ENCODE results near the gene TMEM169. TPM values are rescaled to one million over a fixed set of nuclear protein-coding genes. Genes with fewer than 3 reads are reported as not detected.

The TMEM169 gene
- total and polyA plus RNA-seq, 2 of the 13 experiments (the other 11 are each of a cell fraction or from before 2014, with no cell fraction given), result 1.5 to 4.5 TPM

DNA sequence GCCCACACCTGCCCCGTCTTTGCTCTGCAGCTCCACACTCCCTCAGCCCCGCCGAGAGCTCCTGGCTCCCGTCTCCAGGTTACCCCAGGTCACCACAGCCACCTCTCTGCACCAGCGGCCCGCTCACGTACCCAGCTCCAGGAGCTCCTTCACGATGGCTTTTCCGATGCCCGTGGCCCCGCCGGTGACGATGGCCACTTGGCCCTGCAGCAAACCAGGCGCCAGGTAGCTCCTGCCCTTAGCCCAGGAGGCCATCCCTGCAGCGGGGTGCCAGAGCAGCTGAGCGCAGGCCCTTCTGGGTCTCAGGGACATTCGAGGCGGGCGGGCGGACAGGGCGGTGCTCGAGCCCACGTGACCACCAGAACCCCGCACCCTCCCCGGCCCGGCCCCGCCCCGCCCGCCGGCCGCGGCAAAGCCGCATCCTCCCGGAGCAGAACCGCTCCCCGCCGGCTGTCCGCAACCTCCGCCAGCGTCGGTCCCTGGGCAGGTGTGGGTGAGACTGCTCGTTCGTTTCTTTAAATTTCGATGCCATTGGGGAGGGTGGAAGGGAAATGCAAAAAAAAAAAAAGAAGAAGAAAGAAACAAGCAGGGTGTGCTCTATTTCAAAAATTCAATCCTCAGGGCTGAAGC is at the start of gene TMEM169, which contains the start of gene PECR (continued):
- TF ChIP-seq NR2F2 (IDR thresholded peaks at IDR 0.05; ENCODE audit: borderline replicate concordance, low read depth) (no peak; the same call in 1 of the 2 replicates), TEAD3 (CRISPR knock-in tag; optimal IDR thresholded peaks at IDR 0.05; ENCODE audit: borderline replicate concordance) (peak; percentile 84), ZMYM2 (CRISPR knock-in tag; IDR thresholded peaks at IDR 0.05) (peak; percentile 73; the same call in 1 of the 2 replicates), GATAD1 (CRISPR knock-in tag; IDR thresholded peaks at IDR 0.05) (peak; percentile 81), ZNF567 (CRISPR knock-in tag; IDR thresholded peaks at IDR 0.05; ENCODE audit: borderline replicate concordance) (peak; percentile 95), SALL2 (CRISPR knock-in tag; IDR thresholded peaks at IDR 0.05) (peak; percentile 53; the same call in 1 of the 2 replicates), HOXD1 (CRISPR knock-in tag; IDR thresholded peaks at IDR 0.05) (peak; percentile 85; the same call in 1 of the 2 replicates), ZNF670 (CRISPR knock-in tag; IDR thresholded peaks at IDR 0.05; ENCODE audit: borderline replicate concordance) (peak; percentile 95), ZNF510 (CRISPR knock-in tag; IDR thresholded peaks at IDR 0.05; ENCODE audit: low read depth) (no peak), TAF1 (CRISPR knock-in tag; IDR thresholded peaks at IDR 0.05) (peak; percentile 98), SMARCC2 (IDR thresholded peaks at IDR 0.05) (no peak), RBM22 (optimal IDR thresholded peaks at IDR 0.05; ENCODE audit: low read length) (peak; percentile 51), CC2D1A (CRISPR knock-in tag; IDR thresholded peaks at IDR 0.05) (no peak), AKAP8 (CRISPR knock-in tag; IDR thresholded peaks at IDR 0.05) (peak; percentile 61; the same call in 1 of the 2 replicates), TBP (CRISPR knock-in tag; IDR thresholded peaks at IDR 0.05) (no peak), POLR2A (IDR thresholded peaks at IDR 0.05; ENCODE audit: insufficient read depth in 1 of 2, low read depth in 2 of 2, low read length in 2 of 2) (peak; percentile 93 to 100), ZFP36 (IDR thresholded peaks at IDR 0.05; ENCODE audit: borderline replicate concordance, low read depth, low read length, partially characterized antibody) (no peak), ZFP41 (CRISPR knock-in tag; IDR thresholded peaks at IDR 0.05; ENCODE audit: borderline replicate concordance) (peak; percentile 63; the same call in 1 of the 2 replicates)
- TF ChIP-seq, protein P1, sequence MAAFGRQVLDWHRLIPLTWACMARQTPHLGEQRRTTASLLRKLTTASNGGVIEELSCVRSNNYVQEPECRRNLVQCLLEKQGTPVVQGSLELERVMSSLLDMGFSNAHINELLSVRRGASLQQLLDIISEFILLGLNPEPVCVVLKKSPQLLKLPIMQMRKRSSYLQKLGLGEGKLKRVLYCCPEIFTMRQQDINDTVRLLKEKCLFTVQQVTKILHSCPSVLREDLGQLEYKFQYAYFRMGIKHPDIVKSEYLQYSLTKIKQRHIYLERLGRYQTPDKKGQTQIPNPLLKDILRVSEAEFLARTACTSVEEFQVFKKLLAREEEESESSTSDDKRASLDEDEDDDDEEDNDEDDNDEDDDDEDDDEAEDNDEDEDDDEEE (CRISPR knock-in tag; IDR thresholded peaks at IDR 0.05), result peak; percentile 99
- TF ChIP-seq, protein P2, sequence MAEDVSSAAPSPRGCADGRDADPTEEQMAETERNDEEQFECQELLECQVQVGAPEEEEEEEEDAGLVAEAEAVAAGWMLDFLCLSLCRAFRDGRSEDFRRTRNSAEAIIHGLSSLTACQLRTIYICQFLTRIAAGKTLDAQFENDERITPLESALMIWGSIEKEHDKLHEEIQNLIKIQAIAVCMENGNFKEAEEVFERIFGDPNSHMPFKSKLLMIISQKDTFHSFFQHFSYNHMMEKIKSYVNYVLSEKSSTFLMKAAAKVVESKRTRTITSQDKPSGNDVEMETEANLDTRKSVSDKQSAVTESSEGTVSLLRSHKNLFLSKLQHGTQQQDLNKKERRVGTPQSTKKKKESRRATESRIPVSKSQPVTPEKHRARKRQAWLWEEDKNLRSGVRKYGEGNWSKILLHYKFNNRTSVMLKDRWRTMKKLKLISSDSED (CRISPR knock-in tag; IDR thresholded peaks at IDR 0.05), result no peak
- TF ChIP-seq, protein P3, sequence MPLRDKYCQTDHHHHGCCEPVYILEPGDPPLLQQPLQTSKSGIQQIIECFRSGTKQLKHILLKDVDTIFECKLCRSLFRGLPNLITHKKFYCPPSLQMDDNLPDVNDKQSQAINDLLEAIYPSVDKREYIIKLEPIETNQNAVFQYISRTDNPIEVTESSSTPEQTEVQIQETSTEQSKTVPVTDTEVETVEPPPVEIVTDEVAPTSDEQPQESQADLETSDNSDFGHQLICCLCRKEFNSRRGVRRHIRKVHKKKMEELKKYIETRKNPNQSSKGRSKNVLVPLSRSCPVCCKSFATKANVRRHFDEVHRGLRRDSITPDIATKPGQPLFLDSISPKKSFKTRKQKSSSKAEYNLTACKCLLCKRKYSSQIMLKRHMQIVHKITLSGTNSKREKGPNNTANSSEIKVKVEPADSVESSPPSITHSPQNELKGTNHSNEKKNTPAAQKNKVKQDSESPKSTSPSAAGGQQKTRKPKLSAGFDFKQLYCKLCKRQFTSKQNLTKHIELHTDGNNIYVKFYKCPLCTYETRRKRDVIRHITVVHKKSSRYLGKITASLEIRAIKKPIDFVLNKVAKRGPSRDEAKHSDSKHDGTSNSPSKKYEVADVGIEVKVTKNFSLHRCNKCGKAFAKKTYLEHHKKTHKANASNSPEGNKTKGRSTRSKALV (CRISPR knock-in tag; IDR thresholded peaks at IDR 0.05), result no peak
- TF ChIP-seq, protein P4, sequence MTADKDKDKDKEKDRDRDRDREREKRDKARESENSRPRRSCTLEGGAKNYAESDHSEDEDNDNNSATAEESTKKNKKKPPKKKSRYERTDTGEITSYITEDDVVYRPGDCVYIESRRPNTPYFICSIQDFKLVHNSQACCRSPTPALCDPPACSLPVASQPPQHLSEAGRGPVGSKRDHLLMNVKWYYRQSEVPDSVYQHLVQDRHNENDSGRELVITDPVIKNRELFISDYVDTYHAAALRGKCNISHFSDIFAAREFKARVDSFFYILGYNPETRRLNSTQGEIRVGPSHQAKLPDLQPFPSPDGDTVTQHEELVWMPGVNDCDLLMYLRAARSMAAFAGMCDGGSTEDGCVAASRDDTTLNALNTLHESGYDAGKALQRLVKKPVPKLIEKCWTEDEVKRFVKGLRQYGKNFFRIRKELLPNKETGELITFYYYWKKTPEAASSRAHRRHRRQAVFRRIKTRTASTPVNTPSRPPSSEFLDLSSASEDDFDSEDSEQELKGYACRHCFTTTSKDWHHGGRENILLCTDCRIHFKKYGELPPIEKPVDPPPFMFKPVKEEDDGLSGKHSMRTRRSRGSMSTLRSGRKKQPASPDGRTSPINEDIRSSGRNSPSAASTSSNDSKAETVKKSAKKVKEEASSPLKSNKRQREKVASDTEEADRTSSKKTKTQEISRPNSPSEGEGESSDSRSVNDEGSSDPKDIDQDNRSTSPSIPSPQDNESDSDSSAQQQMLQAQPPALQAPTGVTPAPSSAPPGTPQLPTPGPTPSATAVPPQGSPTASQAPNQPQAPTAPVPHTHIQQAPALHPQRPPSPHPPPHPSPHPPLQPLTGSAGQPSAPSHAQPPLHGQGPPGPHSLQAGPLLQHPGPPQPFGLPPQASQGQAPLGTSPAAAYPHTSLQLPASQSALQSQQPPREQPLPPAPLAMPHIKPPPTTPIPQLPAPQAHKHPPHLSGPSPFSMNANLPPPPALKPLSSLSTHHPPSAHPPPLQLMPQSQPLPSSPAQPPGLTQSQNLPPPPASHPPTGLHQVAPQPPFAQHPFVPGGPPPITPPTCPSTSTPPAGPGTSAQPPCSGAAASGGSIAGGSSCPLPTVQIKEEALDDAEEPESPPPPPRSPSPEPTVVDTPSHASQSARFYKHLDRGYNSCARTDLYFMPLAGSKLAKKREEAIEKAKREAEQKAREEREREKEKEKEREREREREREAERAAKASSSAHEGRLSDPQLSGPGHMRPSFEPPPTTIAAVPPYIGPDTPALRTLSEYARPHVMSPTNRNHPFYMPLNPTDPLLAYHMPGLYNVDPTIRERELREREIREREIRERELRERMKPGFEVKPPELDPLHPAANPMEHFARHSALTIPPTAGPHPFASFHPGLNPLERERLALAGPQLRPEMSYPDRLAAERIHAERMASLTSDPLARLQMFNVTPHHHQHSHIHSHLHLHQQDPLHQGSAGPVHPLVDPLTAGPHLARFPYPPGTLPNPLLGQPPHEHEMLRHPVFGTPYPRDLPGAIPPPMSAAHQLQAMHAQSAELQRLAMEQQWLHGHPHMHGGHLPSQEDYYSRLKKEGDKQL (CRISPR knock-in tag; IDR thresholded peaks at IDR 0.05; ENCODE audit: low read depth), result peak; percentile 43
